ENCODE results near the gene LCMT1.

- TF ChIP-seq CTCF (conservative IDR thresholded peaks at IDR 0.05 in 1 of 2, IDR thresholded peaks at IDR 0.05 in 1 of 2; ENCODE audit: low read depth in 1 of 2, low read length in 2 of 2) (no peak), EZH2 (IDR thresholded peaks at IDR 0.05; ENCODE audit: low read length, missing control alignments) (no peak)
These were observed 77.8 kb downstream of the LCMT1 start for GRCh38 chr16:25189305-25189704.
